HepG2 (cell line): ENCODE data around the gene PIEZO1. TPM values are rescaled to one million over a fixed set of nuclear protein-coding genes. Genes with fewer than 3 reads are reported as not detected.
A peak's percentile ranks its signal among the peaks of the same experiment; 100 is the strongest.

Experiments
- MIXL1 ChIP-seq: IDR thresholded peaks from 2 replicates; pipeline ENCODE4 v1.6.1; 2016
- MTA3 ChIP-seq: sonication (generic); formaldehyde crosslinking; IDR thresholded peaks from 2 replicates; pipeline ENCODE4 v1.4.0; 2020; ENCODE audit warnings: missing genetic modification reagents
- PAX8 ChIP-seq: sonication (generic); formaldehyde crosslinking; IDR thresholded peaks from 2 replicates; pipeline ENCODE4 v1.8.0; 2022; ENCODE audit warnings: mild to moderate bottlenecking, missing genetic modification reagents, borderline replicate concordance
- RNF2 ChIP-seq: fragments of 450-650 bp; conservative IDR thresholded peaks from 2 replicates; pipeline ENCODE4 v1.6.1; 2016; ENCODE audit warnings: low read depth
- ZBTB20 ChIP-seq: sonication (generic); formaldehyde crosslinking; IDR thresholded peaks from 2 replicates; pipeline ENCODE4 v1.8.1; 2023; ENCODE audit warnings: missing genetic modification reagents, low read depth, mild to moderate bottlenecking, borderline replicate concordance
- ZNF101 ChIP-seq: sonication (generic); formaldehyde crosslinking; IDR thresholded peaks from 2 replicates; pipeline ENCODE4 v1.4.0; 2020; ENCODE audit warnings: mild to moderate bottlenecking, low read depth, missing genetic modification reagents, borderline replicate concordance
- ZNF20 ChIP-seq: sonication (generic); formaldehyde crosslinking; IDR thresholded peaks from 2 replicates; pipeline ENCODE4 v1.4.0; 2020; ENCODE audit warnings: mild to moderate bottlenecking, moderate library complexity, missing genetic modification reagents
- ZNF605 ChIP-seq: sonication (generic); formaldehyde crosslinking; IDR thresholded peaks from 2 replicates; pipeline ENCODE4 v1.8.0; 2022; ENCODE audit warnings: mild to moderate bottlenecking, missing genetic modification reagents
- polyA plus RNA-seq, 8 experiments: library from polyadenylated mRNA; depleted of rRNA in 3 of 8; stranded (reverse) in 7 of 8; unstranded in 1 of 8; fragments of >200 nt; fragmentation: Illumina TruSeq in 4 of 8; extraction: Trizol in 4 of 8; gene quantifications; 2 replicates each; pipeline versions ENCODE4 v1.2.1 to v1.2.3, GENCODE V29; 2011 to 2016; ENCODE audit warnings: low read depth in 4 of 8, missing spikeins in 1 of 8, mixed read lengths in 1 of 8; ENCODE audit not compliant: insufficient read depth in 1 of 8
- total RNA-seq, 5 experiments: library from RNA; depleted of rRNA; stranded (reverse); fragments of >200 nt; fragmentation: Illumina TruSeq; extraction: Trizol; gene quantifications; 2 replicates each; pipeline ENCODE4 v1.2.3, GENCODE V29; 2016; ENCODE audit warnings: low read depth in 1 of 5
- TF ChIP-seq, protein P1 (sequence below): sonication (generic); formaldehyde crosslinking; IDR thresholded peaks from 2 replicates; pipeline ENCODE4 v1.5.0; 2020; ENCODE audit warnings: mild to moderate bottlenecking, missing genetic modification reagents
- TF ChIP-seq, protein P2 (sequence below): sonication (generic); formaldehyde crosslinking; IDR thresholded peaks from 2 replicates; pipeline ENCODE4 v1.4.0; 2020; ENCODE audit warnings: mild to moderate bottlenecking, missing genetic modification reagents
- TF ChIP-seq, protein P3 (sequence below): IDR thresholded peaks from 2 replicates; pipeline ENCODE4 v1.6.1; 2018; ENCODE audit warnings: missing genetic modification reagents, mild to moderate bottlenecking, missing compliant biosample characterization
- TF ChIP-seq, protein P4 (sequence below): conservative IDR thresholded peaks from 2 replicates; pipeline ENCODE4 v1.6.1; 2018; ENCODE audit warnings: missing genetic modification reagents
- TF ChIP-seq, protein P5 (sequence below): sonication (generic); formaldehyde crosslinking; IDR thresholded peaks from 2 replicates; pipeline ENCODE4 v1.4.0; 2020; ENCODE audit warnings: missing genetic modification reagents, mild to moderate bottlenecking, borderline replicate concordance
- TF ChIP-seq, protein P6 (sequence below): sonication (generic); formaldehyde crosslinking; IDR thresholded peaks from 2 replicates; pipeline ENCODE4 v1.8.0; 2022; ENCODE audit warnings: missing genetic modification reagents, low read depth, mild to moderate bottlenecking, borderline replicate concordance
- TF ChIP-seq, protein P7 (sequence below): sonication (generic); formaldehyde crosslinking; IDR thresholded peaks from 2 replicates; pipeline ENCODE4 v1.5.0; 2020; ENCODE audit warnings: missing genetic modification reagents
- TF ChIP-seq, protein P8 (sequence below): sonication (generic); formaldehyde crosslinking; IDR thresholded peaks from 2 replicates; pipeline ENCODE4 v1.5.0; 2020; ENCODE audit warnings: mild to moderate bottlenecking, missing genetic modification reagents, moderate library complexity

Gene PIEZO1
- total and polyA plus RNA-seq, 2 of the 13 experiments (the other 11 are each of a cell fraction or from before 2014, with no cell fraction given), result 67.9 to 85.0 TPM

DNA sequence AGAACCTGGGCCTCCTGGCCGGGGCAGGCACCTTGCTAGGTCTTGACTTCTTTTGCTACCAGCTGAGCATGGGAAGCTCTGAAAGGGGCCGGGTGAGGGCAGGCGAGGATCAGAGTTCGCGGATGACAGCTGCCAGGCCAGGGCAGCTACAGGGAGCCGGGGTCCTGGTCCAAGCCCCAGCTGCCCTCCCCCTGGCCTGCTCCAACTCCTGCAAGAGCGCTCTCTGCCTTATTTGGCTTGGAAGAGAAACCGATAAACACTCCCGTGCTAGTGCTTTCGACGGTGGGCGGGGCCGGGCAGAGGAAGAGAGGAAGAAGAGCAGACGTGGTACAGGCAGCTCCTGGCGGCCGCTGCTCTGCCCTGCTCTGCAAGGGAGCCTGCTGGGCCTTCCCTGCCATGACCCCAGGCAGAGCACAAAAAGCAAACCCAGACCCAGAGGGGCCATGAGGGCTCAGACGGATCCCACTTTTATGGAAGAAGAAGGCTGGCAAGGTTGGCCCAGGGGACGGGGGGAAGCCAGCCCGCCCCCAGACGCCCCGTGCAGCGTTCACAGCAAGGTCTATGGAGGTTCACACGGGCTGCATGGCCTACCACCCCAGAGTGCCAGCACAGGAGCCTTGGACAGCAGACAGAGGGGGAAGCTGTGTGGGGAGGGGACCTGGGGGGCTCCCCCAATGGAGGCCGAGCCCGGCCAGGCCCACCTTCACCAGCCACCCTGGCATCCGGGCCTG is 25.6 kb downstream of the PIEZO1 start (continued):
- TF ChIP-seq, protein P1, sequence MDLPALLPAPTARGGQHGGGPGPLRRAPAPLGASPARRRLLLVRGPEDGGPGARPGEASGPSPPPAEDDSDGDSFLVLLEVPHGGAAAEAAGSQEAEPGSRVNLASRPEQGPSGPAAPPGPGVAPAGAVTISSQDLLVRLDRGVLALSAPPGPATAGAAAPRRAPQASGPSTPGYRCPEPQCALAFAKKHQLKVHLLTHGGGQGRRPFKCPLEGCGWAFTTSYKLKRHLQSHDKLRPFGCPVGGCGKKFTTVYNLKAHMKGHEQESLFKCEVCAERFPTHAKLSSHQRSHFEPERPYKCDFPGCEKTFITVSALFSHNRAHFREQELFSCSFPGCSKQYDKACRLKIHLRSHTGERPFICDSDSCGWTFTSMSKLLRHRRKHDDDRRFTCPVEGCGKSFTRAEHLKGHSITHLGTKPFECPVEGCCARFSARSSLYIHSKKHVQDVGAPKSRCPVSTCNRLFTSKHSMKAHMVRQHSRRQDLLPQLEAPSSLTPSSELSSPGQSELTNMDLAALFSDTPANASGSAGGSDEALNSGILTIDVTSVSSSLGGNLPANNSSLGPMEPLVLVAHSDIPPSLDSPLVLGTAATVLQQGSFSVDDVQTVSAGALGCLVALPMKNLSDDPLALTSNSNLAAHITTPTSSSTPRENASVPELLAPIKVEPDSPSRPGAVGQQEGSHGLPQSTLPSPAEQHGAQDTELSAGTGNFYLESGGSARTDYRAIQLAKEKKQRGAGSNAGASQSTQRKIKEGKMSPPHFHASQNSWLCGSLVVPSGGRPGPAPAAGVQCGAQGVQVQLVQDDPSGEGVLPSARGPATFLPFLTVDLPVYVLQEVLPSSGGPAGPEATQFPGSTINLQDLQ (CRISPR knock-in tag), result no peak
- TF ChIP-seq PAX8 (CRISPR knock-in tag), result no peak
- TF ChIP-seq MIXL1, result peak; percentile 89
- TF ChIP-seq, protein P2, sequence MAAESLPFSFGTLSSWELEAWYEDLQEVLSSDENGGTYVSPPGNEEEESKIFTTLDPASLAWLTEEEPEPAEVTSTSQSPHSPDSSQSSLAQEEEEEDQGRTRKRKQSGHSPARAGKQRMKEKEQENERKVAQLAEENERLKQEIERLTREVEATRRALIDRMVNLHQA (CRISPR knock-in tag), result no peak
- TF ChIP-seq ZBTB20, result no peak; the same call in 1 of the 2 replicates
- TF ChIP-seq ZNF20 (CRISPR knock-in tag), result no peak
- TF ChIP-seq RNF2, result no peak
- TF ChIP-seq MTA3 (CRISPR knock-in tag), result no peak
- TF ChIP-seq, protein P3, sequence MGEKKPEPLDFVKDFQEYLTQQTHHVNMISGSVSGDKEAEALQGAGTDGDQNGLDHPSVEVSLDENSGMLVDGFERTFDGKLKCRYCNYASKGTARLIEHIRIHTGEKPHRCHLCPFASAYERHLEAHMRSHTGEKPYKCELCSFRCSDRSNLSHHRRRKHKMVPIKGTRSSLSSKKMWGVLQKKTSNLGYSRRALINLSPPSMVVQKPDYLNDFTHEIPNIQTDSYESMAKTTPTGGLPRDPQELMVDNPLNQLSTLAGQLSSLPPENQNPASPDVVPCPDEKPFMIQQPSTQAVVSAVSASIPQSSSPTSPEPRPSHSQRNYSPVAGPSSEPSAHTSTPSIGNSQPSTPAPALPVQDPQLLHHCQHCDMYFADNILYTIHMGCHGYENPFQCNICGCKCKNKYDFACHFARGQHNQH (CRISPR knock-in tag), result peak; percentile 84
- TF ChIP-seq, protein P4, sequence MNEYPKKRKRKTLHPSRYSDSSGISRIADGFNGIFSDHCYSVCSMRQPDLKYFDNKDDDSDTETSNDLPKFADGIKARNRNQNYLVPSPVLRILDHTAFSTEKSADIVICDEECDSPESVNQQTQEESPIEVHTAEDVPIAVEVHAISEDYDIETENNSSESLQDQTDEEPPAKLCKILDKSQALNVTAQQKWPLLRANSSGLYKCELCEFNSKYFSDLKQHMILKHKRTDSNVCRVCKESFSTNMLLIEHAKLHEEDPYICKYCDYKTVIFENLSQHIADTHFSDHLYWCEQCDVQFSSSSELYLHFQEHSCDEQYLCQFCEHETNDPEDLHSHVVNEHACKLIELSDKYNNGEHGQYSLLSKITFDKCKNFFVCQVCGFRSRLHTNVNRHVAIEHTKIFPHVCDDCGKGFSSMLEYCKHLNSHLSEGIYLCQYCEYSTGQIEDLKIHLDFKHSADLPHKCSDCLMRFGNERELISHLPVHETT, result peak; percentile 32; the same call in 1 of the 2 replicates
- TF ChIP-seq ZNF101 (CRISPR knock-in tag), result no peak
- TF ChIP-seq, protein P5, sequence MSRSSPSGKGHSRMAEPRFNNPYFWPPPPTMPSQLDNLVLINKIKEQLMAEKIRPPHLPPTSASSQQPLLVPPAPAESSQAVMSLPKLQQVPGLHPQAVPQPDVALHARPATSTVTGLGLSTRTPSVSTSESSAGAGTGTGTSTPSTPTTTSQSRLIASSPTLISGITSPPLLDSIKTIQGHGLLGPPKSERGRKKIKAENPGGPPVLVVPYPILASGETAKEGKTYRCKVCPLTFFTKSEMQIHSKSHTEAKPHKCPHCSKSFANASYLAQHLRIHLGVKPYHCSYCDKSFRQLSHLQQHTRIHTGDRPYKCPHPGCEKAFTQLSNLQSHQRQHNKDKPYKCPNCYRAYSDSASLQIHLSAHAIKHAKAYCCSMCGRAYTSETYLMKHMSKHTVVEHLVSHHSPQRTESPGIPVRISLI (CRISPR knock-in tag), result peak; percentile 54; the same call in 1 of the 2 replicates
- TF ChIP-seq, protein P6, sequence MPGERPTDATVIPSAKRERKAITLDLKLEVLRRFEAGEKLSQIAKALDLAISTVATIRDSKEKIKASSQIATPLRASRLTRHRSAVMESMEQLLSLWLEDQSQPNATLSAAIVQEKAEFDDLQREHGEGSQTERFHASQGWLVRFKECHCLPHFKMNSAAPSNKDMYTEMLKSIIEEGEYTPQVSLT (CRISPR knock-in tag), result no peak
- TF ChIP-seq ZNF605 (CRISPR knock-in tag), result 0 out of 2 replicates have a peak, but pooled peaks have one; percentile 54
- TF ChIP-seq, protein P7, sequence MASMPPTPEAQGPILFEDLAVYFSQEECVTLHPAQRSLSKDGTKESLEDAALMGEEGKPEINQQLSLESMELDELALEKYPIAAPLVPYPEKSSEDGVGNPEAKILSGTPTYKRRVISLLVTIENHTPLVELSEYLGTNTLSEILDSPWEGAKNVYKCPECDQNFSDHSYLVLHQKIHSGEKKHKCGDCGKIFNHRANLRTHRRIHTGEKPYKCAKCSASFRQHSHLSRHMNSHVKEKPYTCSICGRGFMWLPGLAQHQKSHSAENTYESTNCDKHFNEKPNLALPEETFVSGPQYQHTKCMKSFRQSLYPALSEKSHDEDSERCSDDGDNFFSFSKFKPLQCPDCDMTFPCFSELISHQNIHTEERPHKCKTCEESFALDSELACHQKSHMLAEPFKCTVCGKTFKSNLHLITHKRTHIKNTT (CRISPR knock-in tag), result no peak
- TF ChIP-seq, protein P8, sequence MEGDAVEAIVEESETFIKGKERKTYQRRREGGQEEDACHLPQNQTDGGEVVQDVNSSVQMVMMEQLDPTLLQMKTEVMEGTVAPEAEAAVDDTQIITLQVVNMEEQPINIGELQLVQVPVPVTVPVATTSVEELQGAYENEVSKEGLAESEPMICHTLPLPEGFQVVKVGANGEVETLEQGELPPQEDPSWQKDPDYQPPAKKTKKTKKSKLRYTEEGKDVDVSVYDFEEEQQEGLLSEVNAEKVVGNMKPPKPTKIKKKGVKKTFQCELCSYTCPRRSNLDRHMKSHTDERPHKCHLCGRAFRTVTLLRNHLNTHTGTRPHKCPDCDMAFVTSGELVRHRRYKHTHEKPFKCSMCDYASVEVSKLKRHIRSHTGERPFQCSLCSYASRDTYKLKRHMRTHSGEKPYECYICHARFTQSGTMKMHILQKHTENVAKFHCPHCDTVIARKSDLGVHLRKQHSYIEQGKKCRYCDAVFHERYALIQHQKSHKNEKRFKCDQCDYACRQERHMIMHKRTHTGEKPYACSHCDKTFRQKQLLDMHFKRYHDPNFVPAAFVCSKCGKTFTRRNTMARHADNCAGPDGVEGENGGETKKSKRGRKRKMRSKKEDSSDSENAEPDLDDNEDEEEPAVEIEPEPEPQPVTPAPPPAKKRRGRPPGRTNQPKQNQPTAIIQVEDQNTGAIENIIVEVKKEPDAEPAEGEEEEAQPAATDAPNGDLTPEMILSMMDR (CRISPR knock-in tag), result peak; percentile 98
